Activated CD8-positive, alpha-beta T cell treated with anti-CD3 and anti-CD28 coated beads for 36 hours (primary cell): ENCODE measurements around the gene PTX4. TPM values are rescaled to one million over a fixed set of nuclear protein-coding genes. Genes with fewer than 3 reads are reported as not detected.

Experiments
- ATAC-seq: fragments of 200-7000 bp; cut with Tn5 transposase; one replicate; pipeline ENCODE4 v1.10.0; 2021; ENCODE audit warnings: mild to moderate bottlenecking, moderate library complexity
- CTCF ChIA-PET: fragments of 350-600 bp; sonication (Branson Sonifier 250); formaldehyde crosslinking; loops from one replicate; lab custom pipeline; 2021; ENCODE audit warnings: antibody characterized with exemption; lab: Charles Lee
- POLR2A ChIA-PET: fragments of 350-600 bp; sonication (Branson Sonifier 250); formaldehyde crosslinking; loops from one replicate; lab custom pipeline; 2021; ENCODE audit warnings: antibody characterized with exemption; lab: Charles Lee
- DNase-seq: peaks from one replicate; pipeline ENCODE4 v3.0.0-alpha.2; 2020
- H3K27ac Mint-ChIP-seq: one replicate; pipeline ENCODE4 v1.8.0; 2021; ENCODE audit warnings: mild to moderate bottlenecking, mixed read lengths
- H3K27me3 Mint-ChIP-seq: one replicate; pipeline ENCODE4 v1.8.0; 2021; ENCODE audit warnings: mixed read lengths
- H3K36me3 Mint-ChIP-seq: one replicate; pipeline ENCODE4 v1.8.0; 2021; ENCODE audit warnings: low read depth, mixed read lengths
- H3K4me1 Mint-ChIP-seq: one replicate; pipeline ENCODE4 v1.8.0; 2021; ENCODE audit warnings: low read depth, mixed read lengths
- H3K4me3 Mint-ChIP-seq: one replicate; pipeline ENCODE4 v1.8.0; 2021; ENCODE audit warnings: mild to moderate bottlenecking, moderate library complexity, mixed read lengths
- H3K9me3 Mint-ChIP-seq: one replicate; pipeline ENCODE4 v1.8.0; 2021; ENCODE audit warnings: mixed read lengths
- CTCF ChIP-seq: fragments of 200-600 bp; IDR thresholded peaks from one replicate; pipeline ENCODE4 v1.8.0; 2022; ENCODE audit warnings: antibody characterized with exemption, mild to moderate bottlenecking
- intact Hi-C: fragments of 100-400 bp; cut with micrococcal nuclease; formaldehyde crosslinking; loops from one replicate; pipeline ENCODE4 v1.10.0; 2022
- total RNA-seq, 2 experiments: library from RNA; stranded (reverse); gene quantifications; one replicate each; pipeline ENCODE4 v1.2.3, GENCODE V29; 2021

Gene PTX4
- total RNA-seq, 2 experiments from 2014 or later = not detected

- H3K9me3 Mint-ChIP-seq = no peaks in the 10 kb centered on the region
- ChIA-PET POLR2A (no interaction called here), CTCF (no interaction called here)
- no peaks in the 10 kb centered on the region for H3K27me3 Mint-ChIP-seq
- H3K4me1 Mint-ChIP-seq = no peaks in the 10 kb centered on the region
- no peak overlapping the region for H3K4me3 Mint-ChIP-seq
- no peak for TF ChIP-seq CTCF
- no peak for ATAC-seq
- H3K27ac Mint-ChIP-seq = no peak overlapping the region
- no peak for DNase-seq
- H3K36me3 Mint-ChIP-seq = no peaks in the 10 kb centered on the region
- intact Hi-C loops = no loop called here
Observed at GRCh38 chr16:1435921-1436697, 52.6 kb downstream of the PTX4 start.

Other genes with a start within 250 kb of the PTX4 start
- not detected for gene TPSAB1, start 248.2 kb downstream of the PTX4 start, total RNA-seq
- gene TPSD1, start 232.9 kb downstream of the PTX4 start, total RNA-seq = not detected
- gene UBE2I, start 179.3 kb downstream of the PTX4 start, total RNA-seq = 100 to 1,000 TPM; 245 to 254 TPM
- gene BAIAP3, start 155.3 kb downstream of the PTX4 start, total RNA-seq = under 1 TPM; 0.27 to 0.68 TPM
- 10 to 100 TPM; 54.7 to 57.4 TPM for gene TSR3, start 137.1 kb downstream of the PTX4 start, total RNA-seq
- gene GNPTG, start 137.0 kb downstream of the PTX4 start, total RNA-seq = 10 to 100 TPM; 17.3 to 19.2 TPM
- gene UNKL, start 74.2 kb downstream of the PTX4 start, total RNA-seq = 10 to 100 TPM; 32.4 to 38.1 TPM
- gene UQCC4, start 68.2 kb downstream of the PTX4 start, total RNA-seq = 10 to 100 TPM; 16.4 to 17.8 TPM
- gene PERCC1, start 57.9 kb downstream of the PTX4 start, total RNA-seq = under 1 TPM in 1 of 2 experiments, not detected in 1; 0.29 TPM
- gene CCDC154, start 44.4 kb downstream of the PTX4 start, total RNA-seq = 1 to 10 TPM; 1.3 to 1.4 TPM
- 10 to 100 TPM; 35.5 to 36.8 TPM for gene CLCN7, start 13.9 kb downstream of the PTX4 start, total RNA-seq
- gene TELO2, start 4.4 kb upstream of the PTX4 start, total RNA-seq = 10 to 100 TPM; 59.1 to 62.1 TPM
- 10 to 100 TPM; 12.9 to 14.3 TPM for gene TMEM204, start 44.7 kb upstream of the PTX4 start, total RNA-seq
- gene IFT140, start 123.1 kb upstream of the PTX4 start, total RNA-seq = 10 to 100 TPM; 12.0 to 12.1 TPM
- gene CRAMP1, start 123.4 kb upstream of the PTX4 start, total RNA-seq = 10 to 100 TPM; 15.1 to 15.7 TPM
- 10 to 100 TPM; 61.5 to 62.2 TPM for gene JPT2, start 189.3 kb upstream of the PTX4 start, total RNA-seq
- gene MAPK8IP3, start 217.3 kb upstream of the PTX4 start, total RNA-seq = 10 to 100 TPM; 58.4 to 65.1 TPM